ENCODE measurements around the gene COPS3. TPM values are rescaled to one million over a fixed set of nuclear protein-coding genes. Genes with fewer than 3 reads are reported as not detected.

The COPS3 gene
- total RNA-seq (2022) (40.2 and 50.7 TPM in 2 replicates), Bru-seq, nascent RNA (percentile 76 among the genes with signal in this experiment), BruChase-seq, experiment 1, labeled RNA remaining after a 6-hour chase (percentile 75 among the genes with signal in this experiment), BruChase-seq, experiment 2, labeled RNA remaining after a 2-hour chase (percentile 65 among the genes with signal in this experiment)
- long read RNA-seq, transcript COPS3-201 (12 exons, 1,641 nt): major isoform, 81 of 100 reads
- long read RNA-seq, partial matches to known transcripts: 3 of 100 reads
- long read RNA-seq, other reads (novel, unspliced or antisense): 14 of 100 reads

DNA sequence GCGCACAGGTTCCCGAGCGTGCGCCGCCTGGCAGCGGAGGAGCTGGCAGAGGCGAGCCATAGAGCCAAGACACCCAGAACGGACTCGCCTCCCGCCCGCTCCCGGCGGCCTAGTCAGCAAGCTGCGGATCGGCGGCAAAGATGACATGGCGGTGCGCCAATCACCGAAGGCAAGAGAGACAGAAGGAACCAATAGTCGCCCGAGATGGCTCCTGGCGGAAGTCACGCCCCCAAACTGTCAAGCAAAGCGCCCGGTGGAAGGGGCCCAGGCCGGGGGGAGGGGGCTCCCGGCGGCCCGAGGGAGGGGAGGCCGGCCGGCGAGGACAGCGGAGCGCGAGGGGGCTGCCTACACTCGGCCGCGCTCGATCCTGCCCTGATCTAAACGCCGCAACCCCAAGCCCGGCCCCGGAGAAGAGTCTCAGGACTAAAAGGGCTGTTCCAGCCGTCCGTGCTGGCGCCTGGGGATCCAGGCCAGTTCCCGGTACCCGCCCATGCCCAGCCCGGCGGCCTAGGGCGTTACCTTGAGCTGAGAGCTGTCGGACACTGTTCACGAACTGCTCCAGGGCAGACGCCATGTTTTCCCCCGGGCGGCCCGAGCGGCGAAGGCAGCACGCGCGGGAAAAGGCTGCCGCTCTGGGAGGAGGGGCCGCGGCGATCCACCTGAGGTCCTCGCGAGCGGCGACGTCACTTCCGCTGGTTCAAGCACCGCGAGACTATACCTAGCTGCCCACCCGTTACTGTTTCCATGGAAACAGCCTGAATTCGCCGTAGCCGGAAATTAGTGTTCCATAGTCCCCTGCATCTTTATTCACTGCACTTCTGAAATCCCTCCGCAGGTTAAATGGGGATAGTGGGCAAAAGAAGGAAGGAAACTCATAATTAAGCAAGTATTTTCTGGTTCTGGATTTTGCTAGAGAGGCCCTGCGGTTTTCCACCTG, at the start of gene COPS3:
Gene COPS3 (minus strand): TSS at position 634 of the 937 bp plus-strand sequence. CDS start 60 bp downstream, at position 574.
- no TSS peak for BruUV-seq (replicated peaks)
- Mint-ChIP-seq H3K9me3 (ENCODE audit: low read depth, unreplicated experiment) (no peaks in the 10 kb centered on the region), H3K4me1 (ENCODE audit: low read depth, unreplicated experiment) (peaks cover 20% of the 10 kb centered on the region), H3K27ac (ENCODE audit: unreplicated experiment) (peak within 1 kb of the TSS; percentile 92), H3K27me3 (ENCODE audit: unreplicated experiment) (no peaks in the 10 kb centered on the region), H3K4me3 (ENCODE audit: low read depth, unreplicated experiment) (peak within 1 kb of the TSS; percentile 95), H3K36me3 (ENCODE audit: insufficient read depth, unreplicated experiment) (peaks cover 22% of the 10 kb centered on the region)
- intact Hi-C loops (cut with micrococcal nuclease; ENCODE audit: unreplicated experiment): no loop called here
- CTCF ChIA-PET: interaction anchor here (0.6 to 0.8 kb wide), 3 partner anchors 13 to 628 kb away, joined by 3 to 5 read pairs (median 3); no protein-coding TSS in a partner anchor
- peak; percentile 92 for DNase-seq
- TF ChIP-seq CTCF (IDR thresholded peaks at IDR 0.05; ENCODE audit: unreplicated experiment): no peak

DNA sequence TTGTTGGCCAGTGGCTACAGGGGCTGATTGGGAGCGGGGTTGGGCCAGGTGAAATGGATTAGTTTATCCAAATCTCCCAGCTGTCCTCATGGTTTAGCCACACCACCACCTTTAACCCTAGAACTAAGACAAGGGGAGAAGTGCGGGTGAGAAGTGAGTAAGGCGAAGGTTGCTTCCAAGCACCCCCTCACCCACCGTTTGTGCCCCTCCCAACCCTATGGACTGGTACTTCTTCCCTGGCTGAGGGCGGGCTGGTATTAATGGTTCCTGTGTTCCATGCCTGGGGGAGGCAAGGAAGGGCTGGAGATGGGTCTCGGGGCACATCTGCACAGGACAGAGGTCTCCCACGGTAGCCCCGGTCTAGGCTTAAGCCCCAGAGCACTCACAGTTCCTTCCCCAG, 47.2 kb upstream of the COPS3 start:
- Mint-ChIP-seq H3K27me3 (ENCODE audit: unreplicated experiment) (no peaks in the 10 kb centered on the region), H3K9me3 (ENCODE audit: low read depth, unreplicated experiment) (no peaks in the 10 kb centered on the region), H3K4me3 (ENCODE audit: low read depth, unreplicated experiment) (no peak overlapping the region), H3K4me1 (ENCODE audit: low read depth, unreplicated experiment) (no peaks in the 10 kb centered on the region), H3K36me3 (ENCODE audit: insufficient read depth, unreplicated experiment) (no peaks in the 10 kb centered on the region), H3K27ac (ENCODE audit: unreplicated experiment) (no peak overlapping the region)
- intact Hi-C loops (cut with micrococcal nuclease; ENCODE audit: unreplicated experiment): no loop called here
- CTCF ChIA-PET: no interaction called here
- no TSS peak for BruUV-seq (replicated peaks)
- TF ChIP-seq CTCF (IDR thresholded peaks at IDR 0.05; ENCODE audit: unreplicated experiment): no peak
- no peak for DNase-seq

DNA sequence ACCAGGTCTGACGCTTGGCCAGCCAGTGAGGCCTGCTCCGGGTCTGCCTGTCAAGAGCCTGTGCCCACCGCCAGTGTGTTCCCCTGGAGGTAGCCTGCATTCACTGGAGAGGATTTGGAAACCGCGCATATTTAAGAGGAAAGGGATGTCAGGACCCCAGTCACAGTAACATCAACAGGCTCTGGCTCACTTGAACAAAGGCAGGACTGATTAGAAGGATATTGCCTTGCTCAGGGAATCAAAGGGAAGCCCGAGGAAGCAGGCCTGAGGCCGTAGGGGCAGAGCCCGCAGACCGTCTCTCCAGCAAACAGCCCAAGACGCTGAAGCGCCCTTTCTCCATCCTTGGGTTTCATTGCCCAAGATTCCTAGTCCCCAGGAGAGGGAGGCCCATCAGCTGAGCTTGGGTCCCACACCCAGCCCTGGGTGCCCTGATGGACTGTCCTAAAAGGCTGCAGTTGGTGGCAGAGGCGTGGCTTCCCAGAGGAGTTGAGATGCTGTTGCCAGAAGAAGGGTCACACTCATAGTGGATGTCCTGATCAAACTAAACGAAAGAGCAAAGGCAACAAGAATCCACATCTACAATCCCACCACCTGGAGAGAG, 45.3 kb upstream of the COPS3 start:
- no peak overlapping the region for H3K27ac Mint-ChIP-seq (ENCODE audit: unreplicated experiment)
- no peak for TF ChIP-seq CTCF (IDR thresholded peaks at IDR 0.05; ENCODE audit: unreplicated experiment)
- CTCF ChIA-PET: no interaction called here
- H3K4me3 Mint-ChIP-seq (ENCODE audit: low read depth, unreplicated experiment): no peak overlapping the region
- H3K4me1 Mint-ChIP-seq (ENCODE audit: low read depth, unreplicated experiment): no peaks in the 10 kb centered on the region
- no peak for DNase-seq
- no TSS peak for BruUV-seq (replicated peaks)
- H3K27me3 Mint-ChIP-seq (ENCODE audit: unreplicated experiment): no peaks in the 10 kb centered on the region
- H3K36me3 Mint-ChIP-seq (ENCODE audit: insufficient read depth, unreplicated experiment): no peaks in the 10 kb centered on the region
- intact Hi-C loops (cut with micrococcal nuclease; ENCODE audit: unreplicated experiment): no loop called here
- no peaks in the 10 kb centered on the region for H3K9me3 Mint-ChIP-seq (ENCODE audit: low read depth, unreplicated experiment)

- Mint-ChIP-seq H3K9me3 (ENCODE audit: low read depth, unreplicated experiment) (no peaks in the 10 kb centered on the region), H3K27me3 (ENCODE audit: unreplicated experiment) (no peaks in the 10 kb centered on the region), H3K27ac (ENCODE audit: unreplicated experiment) (no peak overlapping the region), H3K4me3 (ENCODE audit: low read depth, unreplicated experiment) (no peak overlapping the region), H3K36me3 (ENCODE audit: insufficient read depth, unreplicated experiment) (no peaks in the 10 kb centered on the region), H3K4me1 (ENCODE audit: low read depth, unreplicated experiment) (no peaks in the 10 kb centered on the region)
- CTCF ChIA-PET: no interaction called here
- intact Hi-C loops (cut with micrococcal nuclease; ENCODE audit: unreplicated experiment): no loop called here
- BruUV-seq (replicated peaks): no TSS peak
- no peak for DNase-seq
- TF ChIP-seq CTCF (IDR thresholded peaks at IDR 0.05; ENCODE audit: unreplicated experiment): no peak
These were observed 44.8 kb upstream of the COPS3 start for GRCh38 chr17:17325816-17326215.
